H9 (cell line): ENCODE data around the gene TMEM200A. TPM values are rescaled to one million over a fixed set of nuclear protein-coding genes. Genes with fewer than 3 reads are reported as not detected.

Experiments
- DNase-seq: peaks from one replicate; pipeline ENCODE4 v3.0.0-alpha.2; 2017
- H2AFZ ChIP-seq: one replicate; pipeline ENCODE4 v1.6.1; 2013; ENCODE audit warnings: mild to moderate bottlenecking, low read length, control low read depth, moderate library complexity
- H2AK5ac ChIP-seq: 2 replicates; pipeline ENCODE4 v1.6.1; 2013; ENCODE audit warnings: low read length, control low read depth, mixed read lengths; ENCODE audit not compliant: insufficient read length
- H2BK120ac ChIP-seq: one replicate; pipeline ENCODE4 v1.6.1; 2013; ENCODE audit warnings: low read depth, mild to moderate bottlenecking, low read length, control low read depth, inconsistent platforms; ENCODE audit not compliant: poor library complexity, severe bottlenecking
- H2BK12ac ChIP-seq: 2 replicates; pipeline ENCODE4 v1.6.1; 2013; ENCODE audit warnings: low read length, control low read depth, mixed read lengths, low read depth; ENCODE audit not compliant: insufficient read length
- H2BK15ac ChIP-seq: 2 replicates; pipeline ENCODE4 v1.6.1; 2013; ENCODE audit warnings: low read depth, low read length, control low read depth
- H2BK20ac ChIP-seq: one replicate; pipeline ENCODE4 v1.6.1; 2013; ENCODE audit warnings: low read depth, mild to moderate bottlenecking, low read length, control low read depth, inconsistent platforms; ENCODE audit not compliant: poor library complexity, severe bottlenecking
- H2BK5ac ChIP-seq: 2 replicates; pipeline ENCODE4 v1.6.1; 2013; ENCODE audit warnings: low read length, control low read depth, mixed read lengths; ENCODE audit not compliant: insufficient read length
- H3K14ac ChIP-seq: 2 replicates; pipeline ENCODE4 v1.6.1; 2013; ENCODE audit warnings: low read length, control low read depth; ENCODE audit not compliant: insufficient read depth
- H3K18ac ChIP-seq: 2 replicates; pipeline ENCODE4 v1.6.1; 2013; ENCODE audit warnings: low read depth, mild to moderate bottlenecking, mixed read lengths, low read length, control low read depth; ENCODE audit not compliant: insufficient read length
- H3K23ac ChIP-seq: 2 replicates; pipeline ENCODE4 v1.6.1; 2013; ENCODE audit warnings: low read length, control low read depth, mixed read lengths, low read depth; ENCODE audit not compliant: insufficient read length
- H3K23me2 ChIP-seq: 2 replicates; pipeline ENCODE4 v1.6.1; 2013; ENCODE audit warnings: low read depth, mild to moderate bottlenecking, mixed read lengths, low read length, control low read depth; ENCODE audit not compliant: insufficient read length, poor library complexity, severe bottlenecking
- H3K27ac ChIP-seq: 2 replicates; pipeline ENCODE4 v1.5.1; 2013; ENCODE audit warnings: low read length, control low read depth, mixed read lengths, low read depth; ENCODE audit not compliant: insufficient read length
- H3K27me3 ChIP-seq: 2 replicates; pipeline ENCODE4 v1.6.1; 2013; ENCODE audit warnings: low read length, control low read depth, inconsistent platforms; ENCODE audit not compliant: insufficient read depth
- H3K4ac ChIP-seq: 2 replicates; pipeline ENCODE4 v1.6.1; 2013; ENCODE audit warnings: low read depth, mild to moderate bottlenecking, control low read depth, inconsistent platforms, low read length, moderate library complexity
- H3K4me1 ChIP-seq: 2 replicates; pipeline ENCODE4 v1.6.1; 2013; ENCODE audit warnings: low read length, control low read depth, inconsistent platforms; ENCODE audit not compliant: insufficient read depth
- H3K4me2 ChIP-seq: 2 replicates; pipeline ENCODE4 v1.6.1; 2013; ENCODE audit warnings: low read length, control low read depth, mixed read lengths; ENCODE audit not compliant: insufficient read length, insufficient read depth
- H3K56ac ChIP-seq: 2 replicates; pipeline ENCODE4 v1.6.1; 2013; ENCODE audit warnings: low read depth, mild to moderate bottlenecking, mixed read lengths, low read length, control low read depth; ENCODE audit not compliant: insufficient read length
- H3K79me1 ChIP-seq: 2 replicates; pipeline ENCODE4 v1.6.1; 2013; ENCODE audit warnings: low read depth, mild to moderate bottlenecking, moderate library complexity, low read length, control low read depth, inconsistent platforms; ENCODE audit not compliant: insufficient read depth, poor library complexity, severe bottlenecking
- H3K79me2 ChIP-seq: 2 replicates; pipeline ENCODE4 v1.6.1; 2013; ENCODE audit warnings: low read length, control low read depth, inconsistent platforms; ENCODE audit not compliant: insufficient read depth
- H3K9ac ChIP-seq: 2 replicates; pipeline ENCODE4 v1.6.1; 2013; ENCODE audit warnings: low read length, control low read depth, mixed read lengths; ENCODE audit not compliant: insufficient read length; ENCODE audit errors: extremely low read depth
- H3K9me3 ChIP-seq: one replicate; pipeline ENCODE4 v1.6.1; 2013; ENCODE audit warnings: low read depth, low read length, inconsistent platforms; ENCODE audit not compliant: control insufficient read depth
- H3T11ph ChIP-seq: one replicate; pipeline ENCODE4 v1.6.1; 2013; ENCODE audit warnings: mild to moderate bottlenecking, low read length, control low read depth, inconsistent platforms
- H4K20me1 ChIP-seq: one replicate; pipeline ENCODE4 v1.6.1; 2013; ENCODE audit not compliant: control insufficient read depth, insufficient read length, insufficient read depth
- H4K5ac ChIP-seq: 2 replicates; pipeline ENCODE4 v1.6.1; 2013; ENCODE audit warnings: low read depth, mild to moderate bottlenecking, mixed read lengths, low read length, control low read depth; ENCODE audit not compliant: insufficient read length
- H4K8ac ChIP-seq: replicated peaks from 2 replicates; pipeline ENCODE4 v1.6.1; 2013; ENCODE audit warnings: low read length, control low read depth, mixed read lengths, low read depth; ENCODE audit not compliant: insufficient read length
- H4K91ac ChIP-seq: 2 replicates; pipeline ENCODE4 v1.6.1; 2013; ENCODE audit warnings: low read depth, mild to moderate bottlenecking, moderate library complexity, mixed read lengths, low read length, control low read depth; ENCODE audit not compliant: insufficient read length
- H3K27ac Mint-ChIP-seq, 3 experiments: 2 replicates in 2 of 3; 3 replicates in 1 of 3; pipeline ENCODE4 v1.8.0; 2020 to 2021; ENCODE audit warnings: mixed read lengths in 3 of 3, mild to moderate bottlenecking in 1 of 3, moderate library complexity in 1 of 3
- H3K27me3 Mint-ChIP-seq: 2 replicates; pipeline ENCODE4 v1.8.0; 2021; ENCODE audit warnings: low read depth, mild to moderate bottlenecking, moderate library complexity, mixed read lengths
- H3K36me3 Mint-ChIP-seq, 3 experiments: 2 replicates in 2 of 3; 3 replicates in 1 of 3; pipeline ENCODE4 v1.8.0; 2020 to 2021; ENCODE audit warnings: low read depth in 3 of 3, mixed read lengths in 3 of 3; ENCODE audit not compliant: insufficient read depth in 1 of 3
- H3K4me1 Mint-ChIP-seq, 2 experiments: 2 replicates each; pipeline ENCODE4 v1.8.0; 2020; ENCODE audit warnings: mixed read lengths in 2 of 2
- H3K4me3 Mint-ChIP-seq, 2 experiments: 2 replicates in 1 of 2; 3 replicates in 1 of 2; pipeline ENCODE4 v1.8.0; 2020 to 2021; ENCODE audit warnings: mild to moderate bottlenecking in 2 of 2, mixed read lengths in 2 of 2, moderate library complexity in 1 of 2
- H3K9me3 Mint-ChIP-seq, 2 experiments: 2 replicates in 1 of 2; 3 replicates in 1 of 2; pipeline ENCODE4 v1.8.0; 2020; ENCODE audit warnings: mild to moderate bottlenecking in 2 of 2, mixed read lengths in 2 of 2, moderate library complexity in 1 of 2
- CTCF ChIP-seq: fragments of 200-600 bp; sonication (generic); conservative IDR thresholded peaks from 3 replicates; pipeline ENCODE4 v1.8.0; 2021; ENCODE audit warnings: antibody characterized with exemption, mild to moderate bottlenecking
- WGBS: extraction: QIAGEN DNeasy Blood & Tissue Kit; methylation state at CpG from one replicate; pipeline ENCODE4 v1.1.7; 2013; ENCODE audit warnings: missing lambda C conversion rate, low lambda C conversion rate, mixed read lengths; ENCODE audit not compliant: insufficient read length; ENCODE audit errors: extremely low coverage; 5-methylcytosine and 5-hydroxymethylcytosine counted together
- total RNA-seq: library from RNA; stranded (reverse); gene quantifications from 2 replicates; pipeline ENCODE4 v1.2.1, GENCODE V29; 2021

Gene TMEM200A
- total RNA-seq, 1 experiment from 2014 or later: 6.1 TPM

DNA sequence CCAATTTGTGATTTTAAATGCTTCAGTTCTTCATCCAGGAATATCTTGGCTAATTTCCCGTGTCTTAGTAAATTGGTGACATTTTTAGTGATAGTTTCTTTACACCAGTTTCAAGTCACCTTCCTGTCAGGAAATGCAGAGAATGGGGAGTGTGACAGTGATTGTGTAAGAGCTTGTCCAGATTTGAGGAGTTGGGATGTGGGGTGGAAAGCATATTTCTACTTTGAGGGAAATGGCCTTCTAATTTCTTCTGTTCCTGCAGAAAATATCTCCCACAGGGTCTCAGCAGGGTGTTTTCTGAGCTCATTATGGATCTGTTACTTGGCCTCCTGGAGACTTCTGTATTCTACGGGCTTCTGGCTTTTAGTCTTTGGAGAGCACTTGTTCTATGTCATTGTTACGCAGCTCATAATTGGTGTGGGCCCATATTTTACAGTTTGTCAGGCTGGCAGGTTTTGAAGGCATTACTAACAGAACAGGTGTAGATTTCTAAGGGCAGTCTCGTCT, 65.6 kb downstream of the TMEM200A start:
- Histone ChIP-seq H3K27ac (no peak overlapping the region), H2BK15ac (no peak overlapping the region), H4K5ac (no peak overlapping the region), H2BK120ac (no peak overlapping the region), H4K8ac (no peak overlapping the region), H2BK12ac (no peak overlapping the region), H2AFZ (no peak overlapping the region), H3T11ph (no peak overlapping the region), H3K9ac (no peak overlapping the region), H2AK5ac (no peak overlapping the region), H3K4ac (no peak overlapping the region), H3K23me2 (no peaks in the 10 kb centered on the region), H4K20me1 (no peaks in the 10 kb centered on the region), H3K14ac (no peak overlapping the region), H3K18ac (no peak overlapping the region), H3K9me3 (no peaks in the 10 kb centered on the region), H3K56ac (no peak overlapping the region), H3K4me1 (peaks cover 2% of the 10 kb centered on the region; the same call in 1 of the 2 replicates), H3K79me1 (no peaks in the 10 kb centered on the region), H3K23ac (no peak overlapping the region), H4K91ac (no peak overlapping the region), H2BK20ac (no peak overlapping the region), H3K79me2 (peaks cover 2% of the 10 kb centered on the region; the same call in 1 of the 2 replicates), H3K4me2 (no peak overlapping the region), H2BK5ac (no peak overlapping the region), H3K27me3 (no peaks in the 10 kb centered on the region)
- Mint-ChIP-seq H3K36me3 (no peaks in the 10 kb centered on the region), H3K4me3 (no peak overlapping the region), H3K4me1 (peaks cover 23 to 31% of the 10 kb centered on the region in 2 experiments), H3K27me3 (no peaks in the 10 kb centered on the region), H3K9me3 (no peaks in the 10 kb centered on the region), H3K27ac (no peak overlapping the region)
- no CpG with 5 or more reads among the region's 4 CpGs for WGBS
- no peak for TF ChIP-seq CTCF
- no peak for DNase-seq
